H9 (cell line): Measurements from ENCODE around the gene NCK1. TPM values are rescaled to one million over a fixed set of nuclear protein-coding genes. Genes with fewer than 3 reads are reported as not detected.
A peak's percentile ranks its signal among the peaks of the same experiment; 100 is the strongest.

Experiments used
- DNase-seq: peaks from one replicate; pipeline ENCODE4 v3.0.0-alpha.2; 2017
- H2AFZ ChIP-seq: one replicate; pipeline ENCODE4 v1.6.1; 2013; ENCODE audit warnings: mild to moderate bottlenecking, low read length, control low read depth, moderate library complexity
- H2AK5ac ChIP-seq: 2 replicates; pipeline ENCODE4 v1.6.1; 2013; ENCODE audit warnings: low read length, control low read depth, mixed read lengths; ENCODE audit not compliant: insufficient read length
- H2BK120ac ChIP-seq: one replicate; pipeline ENCODE4 v1.6.1; 2013; ENCODE audit warnings: low read depth, mild to moderate bottlenecking, low read length, control low read depth, inconsistent platforms; ENCODE audit not compliant: poor library complexity, severe bottlenecking
- H2BK12ac ChIP-seq: 2 replicates; pipeline ENCODE4 v1.6.1; 2013; ENCODE audit warnings: low read length, control low read depth, mixed read lengths, low read depth; ENCODE audit not compliant: insufficient read length
- H2BK15ac ChIP-seq: 2 replicates; pipeline ENCODE4 v1.6.1; 2013; ENCODE audit warnings: low read depth, low read length, control low read depth
- H2BK20ac ChIP-seq: one replicate; pipeline ENCODE4 v1.6.1; 2013; ENCODE audit warnings: low read depth, mild to moderate bottlenecking, low read length, control low read depth, inconsistent platforms; ENCODE audit not compliant: poor library complexity, severe bottlenecking
- H2BK5ac ChIP-seq: 2 replicates; pipeline ENCODE4 v1.6.1; 2013; ENCODE audit warnings: low read length, control low read depth, mixed read lengths; ENCODE audit not compliant: insufficient read length
- H3K14ac ChIP-seq: 2 replicates; pipeline ENCODE4 v1.6.1; 2013; ENCODE audit warnings: low read length, control low read depth; ENCODE audit not compliant: insufficient read depth
- H3K18ac ChIP-seq: 2 replicates; pipeline ENCODE4 v1.6.1; 2013; ENCODE audit warnings: low read depth, mild to moderate bottlenecking, mixed read lengths, low read length, control low read depth; ENCODE audit not compliant: insufficient read length
- H3K23ac ChIP-seq: 2 replicates; pipeline ENCODE4 v1.6.1; 2013; ENCODE audit warnings: low read length, control low read depth, mixed read lengths, low read depth; ENCODE audit not compliant: insufficient read length
- H3K23me2 ChIP-seq: 2 replicates; pipeline ENCODE4 v1.6.1; 2013; ENCODE audit warnings: low read depth, mild to moderate bottlenecking, mixed read lengths, low read length, control low read depth; ENCODE audit not compliant: insufficient read length, poor library complexity, severe bottlenecking
- H3K27ac ChIP-seq: 2 replicates; pipeline ENCODE4 v1.5.1; 2013; ENCODE audit warnings: low read length, control low read depth, mixed read lengths, low read depth; ENCODE audit not compliant: insufficient read length
- H3K27me3 ChIP-seq: 2 replicates; pipeline ENCODE4 v1.6.1; 2013; ENCODE audit warnings: low read length, control low read depth, inconsistent platforms; ENCODE audit not compliant: insufficient read depth
- H3K4ac ChIP-seq: 2 replicates; pipeline ENCODE4 v1.6.1; 2013; ENCODE audit warnings: low read depth, mild to moderate bottlenecking, control low read depth, inconsistent platforms, low read length, moderate library complexity
- H3K4me1 ChIP-seq: 2 replicates; pipeline ENCODE4 v1.6.1; 2013; ENCODE audit warnings: low read length, control low read depth, inconsistent platforms; ENCODE audit not compliant: insufficient read depth
- H3K4me2 ChIP-seq: 2 replicates; pipeline ENCODE4 v1.6.1; 2013; ENCODE audit warnings: low read length, control low read depth, mixed read lengths; ENCODE audit not compliant: insufficient read length, insufficient read depth
- H3K56ac ChIP-seq: 2 replicates; pipeline ENCODE4 v1.6.1; 2013; ENCODE audit warnings: low read depth, mild to moderate bottlenecking, mixed read lengths, low read length, control low read depth; ENCODE audit not compliant: insufficient read length
- H3K79me1 ChIP-seq: 2 replicates; pipeline ENCODE4 v1.6.1; 2013; ENCODE audit warnings: low read depth, mild to moderate bottlenecking, moderate library complexity, low read length, control low read depth, inconsistent platforms; ENCODE audit not compliant: insufficient read depth, poor library complexity, severe bottlenecking
- H3K79me2 ChIP-seq: 2 replicates; pipeline ENCODE4 v1.6.1; 2013; ENCODE audit warnings: low read length, control low read depth, inconsistent platforms; ENCODE audit not compliant: insufficient read depth
- H3K9ac ChIP-seq: 2 replicates; pipeline ENCODE4 v1.6.1; 2013; ENCODE audit warnings: low read length, control low read depth, mixed read lengths; ENCODE audit not compliant: insufficient read length; ENCODE audit errors: extremely low read depth
- H3K9me3 ChIP-seq: one replicate; pipeline ENCODE4 v1.6.1; 2013; ENCODE audit warnings: low read depth, low read length, inconsistent platforms; ENCODE audit not compliant: control insufficient read depth
- H3T11ph ChIP-seq: one replicate; pipeline ENCODE4 v1.6.1; 2013; ENCODE audit warnings: mild to moderate bottlenecking, low read length, control low read depth, inconsistent platforms
- H4K20me1 ChIP-seq: one replicate; pipeline ENCODE4 v1.6.1; 2013; ENCODE audit not compliant: control insufficient read depth, insufficient read length, insufficient read depth
- H4K5ac ChIP-seq: 2 replicates; pipeline ENCODE4 v1.6.1; 2013; ENCODE audit warnings: low read depth, mild to moderate bottlenecking, mixed read lengths, low read length, control low read depth; ENCODE audit not compliant: insufficient read length
- H4K8ac ChIP-seq: replicated peaks from 2 replicates; pipeline ENCODE4 v1.6.1; 2013; ENCODE audit warnings: low read length, control low read depth, mixed read lengths, low read depth; ENCODE audit not compliant: insufficient read length
- H4K91ac ChIP-seq: 2 replicates; pipeline ENCODE4 v1.6.1; 2013; ENCODE audit warnings: low read depth, mild to moderate bottlenecking, moderate library complexity, mixed read lengths, low read length, control low read depth; ENCODE audit not compliant: insufficient read length
- H3K27ac Mint-ChIP-seq, 3 experiments: 2 replicates in 2 of 3; 3 replicates in 1 of 3; pipeline ENCODE4 v1.8.0; 2020 to 2021; ENCODE audit warnings: mixed read lengths in 3 of 3, mild to moderate bottlenecking in 1 of 3, moderate library complexity in 1 of 3
- H3K27me3 Mint-ChIP-seq: 2 replicates; pipeline ENCODE4 v1.8.0; 2021; ENCODE audit warnings: low read depth, mild to moderate bottlenecking, moderate library complexity, mixed read lengths
- H3K36me3 Mint-ChIP-seq, 3 experiments: 2 replicates in 2 of 3; 3 replicates in 1 of 3; pipeline ENCODE4 v1.8.0; 2020 to 2021; ENCODE audit warnings: low read depth in 3 of 3, mixed read lengths in 3 of 3; ENCODE audit not compliant: insufficient read depth in 1 of 3
- H3K4me1 Mint-ChIP-seq, 2 experiments: 2 replicates each; pipeline ENCODE4 v1.8.0; 2020; ENCODE audit warnings: mixed read lengths in 2 of 2
- H3K4me3 Mint-ChIP-seq, 2 experiments: 2 replicates in 1 of 2; 3 replicates in 1 of 2; pipeline ENCODE4 v1.8.0; 2020 to 2021; ENCODE audit warnings: mild to moderate bottlenecking in 2 of 2, mixed read lengths in 2 of 2, moderate library complexity in 1 of 2
- H3K9me3 Mint-ChIP-seq, 2 experiments: 2 replicates in 1 of 2; 3 replicates in 1 of 2; pipeline ENCODE4 v1.8.0; 2020; ENCODE audit warnings: mild to moderate bottlenecking in 2 of 2, mixed read lengths in 2 of 2, moderate library complexity in 1 of 2
- CTCF ChIP-seq: fragments of 200-600 bp; sonication (generic); conservative IDR thresholded peaks from 3 replicates; pipeline ENCODE4 v1.8.0; 2021; ENCODE audit warnings: antibody characterized with exemption, mild to moderate bottlenecking
- WGBS: extraction: QIAGEN DNeasy Blood & Tissue Kit; methylation state at CpG from one replicate; pipeline ENCODE4 v1.1.7; 2013; ENCODE audit warnings: missing lambda C conversion rate, low lambda C conversion rate, mixed read lengths; ENCODE audit not compliant: insufficient read length; ENCODE audit errors: extremely low coverage; 5-methylcytosine and 5-hydroxymethylcytosine counted together
- total RNA-seq: library from RNA; stranded (reverse); gene quantifications from 2 replicates; pipeline ENCODE4 v1.2.1, GENCODE V29; 2021

The NCK1 gene
- total RNA-seq, 1 experiment from 2014 or later = 26.4 TPM

- Histone ChIP-seq H3K27ac (no peak overlapping the region), H2BK15ac (no peak overlapping the region), H2BK20ac (no peak overlapping the region), H3K9me3 (no peaks in the 10 kb centered on the region), H3K14ac (no peak overlapping the region), H3K79me1 (no peaks in the 10 kb centered on the region), H3T11ph (no peak overlapping the region), H3K23ac (no peak overlapping the region), H3K4me1 (no peaks in the 10 kb centered on the region), H3K79me2 (no peaks in the 10 kb centered on the region; the same call in 1 of the 2 replicates), H3K9ac (no peak overlapping the region), H3K4me2 (no peak overlapping the region), H2AK5ac (no peak overlapping the region), H4K91ac (no peak overlapping the region), H3K27me3 (no peaks in the 10 kb centered on the region), H3K4ac (no peak overlapping the region), H4K8ac (no peak overlapping the region), H2AFZ (no peak overlapping the region), H2BK12ac (no peak overlapping the region), H3K18ac (no peak overlapping the region), H3K23me2 (no peaks in the 10 kb centered on the region), H4K20me1 (no peaks in the 10 kb centered on the region), H2BK120ac (no peak overlapping the region), H3K56ac (no peak overlapping the region), H4K5ac (no peak overlapping the region), H2BK5ac (no peak overlapping the region)
- TF ChIP-seq CTCF = no peak
- WGBS = no CpG with 5 or more reads among the region's 1 CpG
- peaks cover 0 to 7% of the 10 kb centered on the region in 2 experiments; a peak in 3 of 5 replicates for H3K9me3 Mint-ChIP-seq
- peak overlapping the region in 1 of 3 experiments; percentile 40; a peak in 1 of 7 replicates for H3K27ac Mint-ChIP-seq
- H3K4me3 Mint-ChIP-seq = no peak overlapping the region
- H3K36me3 Mint-ChIP-seq = peaks cover 20 to 33% (median 23%) of the 10 kb centered on the region in 3 experiments; a peak in 6 of 7 replicates
- H3K27me3 Mint-ChIP-seq = no peaks in the 10 kb centered on the region
- DNase-seq = no peak
- H3K4me1 Mint-ChIP-seq = no peaks in the 10 kb centered on the region; a peak in 1 of 4 replicates
Measured at GRCh38 chr3:136932978-136933772, 71.2 kb downstream of the NCK1 start.
